Stimulated activated CD4-positive, alpha-beta T cell treated with anti-CD3 and anti-CD28 coated beads, Interleukin-12 subunit alpha, Interleukin-12 subunit beta, amount 100 ng/mL, for 48 hours (primary cell): Measurements from ENCODE around the gene C3orf20.
"Not testable (repeated sequence)": the region's sequence is repeated elsewhere in the genome, so short reads cannot be mapped to it uniquely, and the experiment has no call there.

ENCODE experiments used
- DNase-seq, 3 donors: peaks; one replicate each; pipeline ENCODE4 v3.0.0-alpha.2; 2020; ENCODE audit warnings: low read depth in 2 of 3, low spot score in 1 of 3

C3orf20 gene

DNA sequence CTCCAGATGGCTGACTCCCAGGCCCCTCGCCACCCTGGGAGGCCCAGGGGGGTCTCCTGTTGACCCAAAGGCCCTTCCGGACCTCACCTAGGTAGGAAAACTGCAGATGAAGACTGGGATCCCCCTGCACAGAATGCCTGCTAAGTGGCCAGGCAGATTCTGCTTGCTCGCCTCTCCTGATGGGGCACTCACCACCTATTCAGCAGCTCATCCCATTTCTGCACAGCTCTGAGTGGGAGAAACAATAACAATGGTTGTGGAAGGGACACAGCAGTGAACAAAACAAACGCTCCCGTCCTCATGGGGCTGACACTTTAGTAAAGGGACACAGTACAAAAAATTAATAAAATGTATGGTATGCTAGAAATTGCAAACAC, 118.9 kb downstream of the C3orf20 start:
- DNase-seq = no peak

DNA sequence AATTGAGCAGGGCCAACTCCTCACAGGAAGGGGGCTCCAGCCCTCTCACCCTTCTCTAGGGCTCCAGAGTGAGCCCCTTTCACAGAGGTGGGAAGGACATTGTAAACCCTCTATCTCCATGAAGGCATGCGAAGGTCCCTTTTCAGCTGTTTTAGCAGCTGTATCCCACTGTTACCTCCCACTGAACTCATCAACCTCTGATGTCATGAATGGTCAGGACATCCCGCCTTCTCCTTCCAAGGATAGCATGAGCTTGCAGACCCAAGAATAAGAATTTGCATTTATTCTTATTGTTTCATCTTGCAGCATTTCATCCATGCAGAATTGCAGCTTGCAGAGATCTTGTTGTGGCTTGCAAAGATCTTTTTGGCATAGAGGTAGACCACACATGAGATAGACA, 119.5 kb downstream of the C3orf20 start:
- DNase-seq = no peak

GRCh38 chr3:14795996-14796395, 121.1 kb downstream of the C3orf20 start:
- DNase-seq = no peak

- DNase-seq = no peak
These were observed 121.6 kb downstream of the C3orf20 start for GRCh38 chr3:14796403-14797077.

- no peak for DNase-seq
These were observed 122.8 kb downstream of the C3orf20 start for GRCh38 chr3:14797731-14798130.

GRCh38 chr3:14798231-14798630, 123.3 kb downstream of the C3orf20 start:
- no peak for DNase-seq

DNA sequence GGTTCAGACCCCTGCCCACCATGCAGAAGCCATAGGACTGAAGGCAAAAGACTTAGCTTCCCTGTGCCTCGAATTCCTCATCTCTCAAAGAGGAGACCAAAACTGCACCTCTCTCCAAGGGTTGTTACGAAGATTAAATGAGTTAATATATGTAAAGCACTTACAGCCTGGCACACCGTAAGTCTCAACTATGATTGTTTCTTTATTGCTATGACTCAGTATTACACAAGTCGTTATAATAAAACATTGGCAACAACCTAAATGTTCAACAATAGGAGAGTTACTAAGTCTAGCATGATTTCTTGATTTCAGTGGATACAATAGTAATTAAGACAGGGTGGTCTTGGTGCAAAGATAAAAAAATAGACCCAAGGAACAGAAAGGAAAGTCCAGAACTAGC, 124.2 kb downstream of the C3orf20 start:
- no peak for DNase-seq

DNA sequence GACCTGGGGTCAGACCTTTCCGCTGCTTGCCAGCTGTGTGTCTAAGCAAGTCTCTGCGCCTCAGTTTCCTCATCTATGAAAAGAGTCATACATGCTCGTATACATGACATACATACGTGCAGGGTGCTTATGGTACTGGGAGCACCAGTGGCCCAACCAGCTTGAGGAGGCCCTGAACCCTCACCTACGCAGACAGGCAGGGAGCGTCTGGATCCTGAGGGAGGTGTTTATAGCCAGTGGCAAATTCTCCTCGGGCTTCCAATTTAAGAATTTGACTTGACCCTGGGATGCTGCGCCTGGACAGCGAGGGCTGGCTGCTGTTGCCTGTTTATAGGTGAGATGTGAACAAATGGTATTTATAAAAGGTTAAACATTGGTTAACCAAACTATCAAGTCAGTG, 126.1 kb downstream of the C3orf20 start:
- DNase-seq = no peak

GRCh38 chr3:14801668-14802380, 126.9 kb downstream of the C3orf20 start:
- DNase-seq = no peak

GRCh38 chr3:14802381-14802731, 127.4 kb downstream of the C3orf20 start:
- no peak for DNase-seq

DNA sequence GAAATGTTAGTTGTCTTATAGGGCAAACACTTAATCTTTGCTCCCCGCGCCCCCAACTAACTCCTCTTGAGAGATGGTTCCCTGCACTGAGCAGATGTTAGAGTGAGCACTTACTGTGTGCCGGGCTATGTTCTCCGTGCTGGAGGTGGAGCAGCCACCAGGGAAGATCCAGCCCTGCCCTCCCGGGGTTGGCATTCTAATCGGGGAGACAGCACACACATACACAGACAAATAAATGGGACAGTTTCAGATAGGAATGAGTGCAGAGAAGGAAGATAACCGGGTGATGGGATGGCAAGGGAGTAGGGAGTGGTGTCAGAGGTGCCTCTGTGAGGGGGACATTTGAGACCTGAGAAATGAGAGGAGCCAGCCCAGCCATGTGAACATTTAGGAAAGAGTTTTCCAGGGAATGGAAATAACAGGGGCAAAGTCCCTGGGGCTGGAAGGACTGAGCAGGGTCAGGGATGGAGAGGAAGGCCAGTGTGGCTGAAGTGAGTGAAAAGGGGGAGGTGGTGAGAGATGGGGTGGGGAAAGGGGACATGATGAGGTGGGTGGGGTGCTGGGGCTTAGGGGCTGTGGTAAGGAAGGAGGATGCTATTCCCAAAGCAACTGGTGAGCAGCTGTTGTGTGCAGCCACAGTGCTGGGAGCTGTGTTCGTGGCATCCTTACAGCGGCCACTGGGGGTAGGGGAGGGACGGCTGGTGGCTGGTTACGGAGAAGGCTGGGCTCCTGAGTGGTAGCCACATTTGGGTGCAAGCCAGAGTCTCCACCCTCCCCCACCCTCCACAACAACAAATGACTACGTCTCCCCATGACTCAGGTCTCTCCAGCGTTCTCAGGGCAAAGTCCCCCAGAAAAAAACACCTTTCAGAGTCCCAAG, 128.4 kb downstream of the C3orf20 start:
- no peak for DNase-seq

DNA sequence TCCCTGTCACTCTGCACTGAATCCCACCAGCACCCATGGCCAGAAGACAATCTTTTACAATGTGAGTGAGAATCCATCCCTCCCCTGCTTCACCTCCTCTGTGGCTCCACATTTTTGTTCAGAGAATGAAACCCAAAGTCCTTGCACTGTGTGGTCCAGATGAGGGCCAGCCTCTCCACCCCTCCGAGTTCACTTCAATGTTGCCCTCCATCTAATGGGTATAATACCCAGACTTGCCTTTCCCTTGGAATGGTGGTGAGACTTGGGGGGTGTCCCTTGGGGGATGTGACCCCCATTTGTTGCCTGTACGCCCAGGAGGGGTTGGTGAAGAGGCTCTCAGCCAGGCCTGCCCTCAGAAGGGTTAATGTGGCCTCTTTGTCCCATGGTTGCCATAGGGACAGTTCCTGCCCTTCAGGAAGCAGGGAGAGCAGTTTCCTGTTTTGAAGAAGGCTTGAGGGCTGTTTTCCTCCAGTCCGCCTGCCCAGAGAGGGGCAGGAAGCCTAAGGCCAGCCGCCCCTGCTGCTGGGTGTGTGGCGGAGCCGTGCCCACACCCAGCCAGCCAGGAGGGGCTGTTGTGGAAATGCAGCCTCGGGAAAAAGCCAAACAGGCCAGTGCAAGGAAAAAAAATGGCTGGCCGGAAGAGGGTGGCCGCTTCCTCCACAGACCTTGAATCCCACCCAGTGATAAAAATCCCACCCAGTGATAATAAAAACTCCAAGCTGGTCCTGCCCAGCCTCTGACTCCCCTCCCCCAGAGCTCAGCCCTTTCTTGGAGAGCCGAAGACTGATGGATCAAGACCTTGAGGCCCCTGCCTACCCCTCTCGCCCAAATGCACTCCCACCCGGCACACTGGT, 129.3 kb downstream of the C3orf20 start:
- no peak for DNase-seq

DNA sequence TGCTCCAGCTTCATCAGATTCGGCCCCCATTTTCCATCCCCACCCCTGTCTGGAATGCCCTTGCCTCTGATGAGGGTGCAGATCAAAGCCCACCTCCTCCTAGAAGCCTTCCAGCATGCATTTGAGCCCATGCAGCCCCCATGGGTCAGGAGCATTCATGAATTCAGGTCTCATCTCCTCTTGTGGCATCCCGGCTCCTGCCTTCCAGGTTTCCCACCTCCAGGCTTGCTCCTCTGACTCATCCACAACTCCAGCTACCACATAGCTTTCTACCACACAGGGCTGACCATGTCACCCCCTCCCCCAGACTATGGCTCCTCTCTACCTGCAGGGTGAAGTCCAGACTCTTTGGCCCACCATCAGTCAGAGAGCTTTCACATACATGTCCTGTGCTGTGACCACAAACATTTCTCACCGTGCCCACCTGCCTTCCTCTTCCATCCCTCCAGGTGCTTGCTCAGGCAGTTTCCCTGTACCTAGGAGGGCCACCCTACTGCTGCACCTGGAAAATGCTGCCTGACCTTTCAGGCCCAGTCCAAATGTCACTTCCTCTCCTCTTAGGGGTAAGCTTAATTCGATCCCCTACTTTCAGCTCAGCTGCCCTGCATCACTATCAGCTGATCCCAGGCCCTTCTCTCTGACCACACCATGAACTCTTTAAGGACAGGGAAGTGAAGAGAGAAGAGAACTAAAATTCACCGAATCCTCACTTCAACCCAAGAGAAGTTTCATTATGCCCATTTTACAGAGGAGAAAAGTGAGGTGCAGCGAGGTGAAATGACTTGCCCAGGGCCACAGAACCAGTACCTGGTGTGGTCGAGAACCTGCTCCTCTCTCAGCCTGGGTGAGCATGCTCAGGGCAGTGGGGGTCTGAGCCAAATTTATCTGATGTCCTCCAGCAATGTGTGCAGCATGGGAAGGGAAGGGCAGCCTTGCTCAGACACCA, 130.2 kb downstream of the C3orf20 start:
- DNase-seq = no peak

GRCh38 chr3:14805961-14806537, 131.1 kb downstream of the C3orf20 start:
- no peak for DNase-seq

DNA sequence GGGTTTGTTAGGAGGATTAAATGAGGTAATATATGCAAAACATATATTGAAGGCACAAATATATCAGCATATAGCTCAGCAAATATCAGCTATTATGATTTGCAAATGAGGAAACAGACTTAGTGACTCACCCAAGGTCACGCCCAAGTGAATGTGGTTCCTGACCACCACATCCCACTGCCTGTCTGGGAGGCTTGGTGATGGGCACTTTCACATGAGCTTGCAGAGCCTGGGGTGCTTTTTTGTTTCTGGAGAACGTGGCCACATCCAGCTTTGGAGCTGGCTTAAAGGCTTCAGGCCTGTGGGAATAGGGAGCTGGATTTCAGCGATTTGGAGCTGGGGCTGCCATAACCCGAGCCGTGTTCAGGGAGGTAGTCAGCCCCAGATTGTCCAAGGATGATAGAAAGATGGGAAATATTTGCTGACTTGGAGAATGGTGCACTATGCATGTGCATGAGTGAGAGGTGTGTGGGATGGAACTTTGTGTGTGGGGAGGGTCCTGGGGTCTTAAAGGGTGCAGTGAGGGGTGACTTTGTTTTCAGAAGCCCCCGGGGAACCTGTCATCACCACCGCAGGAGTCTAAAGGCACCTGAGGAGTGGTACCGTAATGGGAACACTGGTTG, 131.8 kb downstream of the C3orf20 start:
- DNase-seq = no peak

DNA sequence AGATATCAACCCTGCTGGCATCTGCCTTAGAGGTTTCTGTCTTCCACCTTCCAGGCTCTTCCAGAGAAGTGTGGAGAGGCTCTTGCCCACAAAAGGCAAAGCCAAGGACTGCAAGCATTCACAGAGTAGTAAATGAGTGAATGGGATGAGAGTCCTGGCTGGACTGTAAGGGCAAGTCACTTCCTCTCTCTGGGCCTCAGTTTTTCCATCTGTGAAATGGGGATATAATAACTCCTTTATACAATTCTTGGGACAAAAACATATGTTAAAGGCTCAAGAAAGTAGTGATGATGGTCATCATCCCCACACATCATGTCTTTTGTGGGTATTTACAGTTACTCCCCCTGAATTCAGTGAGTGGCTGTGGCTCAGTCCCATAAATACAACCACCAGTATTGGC, 133.1 kb downstream of the C3orf20 start:
- no peak for DNase-seq

GRCh38 chr3:14808502-14809266, 133.7 kb downstream of the C3orf20 start:
- DNase-seq = no peak

GRCh38 chr3:14809611-14810010, 134.7 kb downstream of the C3orf20 start:
- DNase-seq = not testable (repeated sequence)
